HG02840 (cell line): ENCODE data around the gene MIB2.

ENCODE experiments used
- ATAC-seq: cut with Tn5 transposase; IDR thresholded peaks from one replicate; pipeline ENCODE4 v1.9.1; 2021; ENCODE audit warnings: mild to moderate bottlenecking, moderate library complexity, moderate number of reproducible peaks; ENCODE audit not compliant: unreplicated experiment, low FRiP score

The MIB2 gene

GRCh38 chr1:1597275-1597930 is 17.9 kb upstream of the MIB2 start:
- no peak for ATAC-seq

GRCh38 chr1:1598051-1598719 is 17.1 kb upstream of the MIB2 start:
- ATAC-seq, result no peak

GRCh38 chr1:1598720-1599029 is 16.6 kb upstream of the MIB2 start:
- ATAC-seq, result no peak

GRCh38 chr1:1599030-1599934 is 16.0 kb upstream of the MIB2 start:
- ATAC-seq, result no peak

- no peak for ATAC-seq
Measured at GRCh38 chr1:1599935-1600860, 15.1 kb upstream of the MIB2 start, which contains the start of gene FNDC10. FNDC10 (minus strand) TSS chr1:1600135; CDS start chr1:1600015, 120 bp downstream.

GRCh38 chr1:1600861-1601563 is 14.3 kb upstream of the MIB2 start:
- ATAC-seq, result no peak

- no peak for ATAC-seq
Measured at GRCh38 chr1:1601564-1602303, 13.6 kb upstream of the MIB2 start.

GRCh38 chr1:1602304-1602967 is 12.9 kb upstream of the MIB2 start:
- no peak for ATAC-seq

- ATAC-seq, result no peak
Measured at GRCh38 chr1:1602968-1603506, 12.3 kb upstream of the MIB2 start.

- no peak for ATAC-seq
Measured at GRCh38 chr1:1603671-1604373, 11.5 kb upstream of the MIB2 start.

- no peak for ATAC-seq
Measured at GRCh38 chr1:1604374-1605033, 10.8 kb upstream of the MIB2 start.

GRCh38 chr1:1605034-1605591 is 10.2 kb upstream of the MIB2 start:
- no peak for ATAC-seq

- ATAC-seq, result no peak
Measured at GRCh38 chr1:1605724-1606123, 9.6 kb upstream of the MIB2 start.

GRCh38 chr1:1606232-1606631 is 9.1 kb upstream of the MIB2 start:
- no peak for ATAC-seq

- no peak for ATAC-seq
Measured at GRCh38 chr1:1609822-1610485, 5.3 kb upstream of the MIB2 start.

GRCh38 chr1:1610796-1611195 is 4.5 kb upstream of the MIB2 start:
- ATAC-seq, result no peak

- no peak for ATAC-seq
Measured at GRCh38 chr1:1612104-1612400, 3.2 kb upstream of the MIB2 start.
